OCI-LY7 (cell line): ENCODE data around the gene SEMA4D.

Source experiments
- EZH2phosphoT487 ChIP-seq: fragments of 200-600 bp; sonication (generic); IDR thresholded peaks from 2 replicates; pipeline ENCODE4 v1.6.1; 2018; ENCODE audit warnings: low read depth, borderline replicate concordance, mild to moderate bottlenecking, mixed run types, antibody characterized with exemption, low read length, moderate library complexity, mixed read lengths
- TF ChIP-seq, protein P1 (sequence below): fragments of 200-600 bp; sonication (generic); conservative IDR thresholded peaks from 2 replicates; pipeline ENCODE4 v1.5.1; 2014; ENCODE audit warnings: mild to moderate bottlenecking, antibody characterized with exemption, low read length, moderate library complexity, mixed read lengths

DNA sequence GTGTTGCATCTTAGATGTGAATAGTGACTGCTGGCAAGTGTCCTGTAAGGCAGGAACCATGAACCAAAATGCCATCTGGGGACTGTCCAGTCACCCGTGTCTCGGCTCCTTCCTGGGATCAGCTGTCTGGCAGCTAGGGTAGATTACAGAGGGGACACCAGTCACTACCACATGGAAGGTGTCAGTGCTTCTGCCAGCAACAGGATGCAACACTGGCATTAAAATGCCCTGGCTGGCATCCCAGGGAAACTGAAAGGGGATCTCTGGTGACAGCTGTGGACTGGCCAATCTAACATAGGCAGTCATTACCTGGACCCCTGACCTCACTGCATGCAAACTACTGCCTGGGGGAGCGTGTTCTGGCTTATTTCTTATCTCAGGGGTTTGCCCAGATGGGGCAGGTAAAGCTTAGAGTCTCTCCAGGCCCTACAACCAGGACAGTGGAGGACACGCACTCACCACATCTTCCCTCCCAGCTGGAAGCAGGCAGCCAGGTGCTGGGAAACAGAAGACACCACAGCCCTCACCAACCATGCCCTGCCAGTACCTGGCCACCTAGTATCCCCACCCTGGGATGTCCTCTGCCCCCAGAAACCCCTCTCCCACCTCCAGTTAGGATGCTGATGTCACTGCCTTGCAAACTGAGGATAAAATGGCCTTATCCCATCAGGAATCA, 83.8 kb downstream of the SEMA4D start:
- TF ChIP-seq, protein P1, sequence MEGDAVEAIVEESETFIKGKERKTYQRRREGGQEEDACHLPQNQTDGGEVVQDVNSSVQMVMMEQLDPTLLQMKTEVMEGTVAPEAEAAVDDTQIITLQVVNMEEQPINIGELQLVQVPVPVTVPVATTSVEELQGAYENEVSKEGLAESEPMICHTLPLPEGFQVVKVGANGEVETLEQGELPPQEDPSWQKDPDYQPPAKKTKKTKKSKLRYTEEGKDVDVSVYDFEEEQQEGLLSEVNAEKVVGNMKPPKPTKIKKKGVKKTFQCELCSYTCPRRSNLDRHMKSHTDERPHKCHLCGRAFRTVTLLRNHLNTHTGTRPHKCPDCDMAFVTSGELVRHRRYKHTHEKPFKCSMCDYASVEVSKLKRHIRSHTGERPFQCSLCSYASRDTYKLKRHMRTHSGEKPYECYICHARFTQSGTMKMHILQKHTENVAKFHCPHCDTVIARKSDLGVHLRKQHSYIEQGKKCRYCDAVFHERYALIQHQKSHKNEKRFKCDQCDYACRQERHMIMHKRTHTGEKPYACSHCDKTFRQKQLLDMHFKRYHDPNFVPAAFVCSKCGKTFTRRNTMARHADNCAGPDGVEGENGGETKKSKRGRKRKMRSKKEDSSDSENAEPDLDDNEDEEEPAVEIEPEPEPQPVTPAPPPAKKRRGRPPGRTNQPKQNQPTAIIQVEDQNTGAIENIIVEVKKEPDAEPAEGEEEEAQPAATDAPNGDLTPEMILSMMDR = no peak
- TF ChIP-seq EZH2phosphoT487 = no peak
